SK-N-MC (cell line): ENCODE measurements around the gene HOXA5.

ENCODE experiments used
- EZH2 ChIP-seq: fragments of 200-600 bp; sonication (generic); IDR thresholded peaks from one replicate; pipeline ENCODE4 v1.6.1; 2017; ENCODE audit warnings: antibody characterized with exemption
- POLR2AphosphoS5 ChIP-seq: IDR thresholded peaks from 2 replicates; pipeline ENCODE4 v1.6.1; 2012; ENCODE audit warnings: mild to moderate bottlenecking, low read depth, low read length, borderline replicate concordance

- TF ChIP-seq POLR2AphosphoS5 (no peak), EZH2 (no peak)
Measured at GRCh38 chr7:27109466-27110185, 33.9 kb downstream of the HOXA5 start.
